K562 (cell line): ENCODE data around the gene ABCC6.

Experiments used
- ARID1B ChIP-seq: fragments of 450-650 bp; IDR thresholded peaks from 2 replicates; pipeline ENCODE4 v1.6.1; 2016; ENCODE audit warnings: antibody characterized with exemption, mild to moderate bottlenecking, inconsistent platforms
- CTCF ChIP-seq, 3 experiments: IDR thresholded peaks in 2 of 3; conservative IDR thresholded peaks in 1 of 3; 2 replicates each; pipeline ENCODE4 v1.5.1; 2011 to 2012; ENCODE audit warnings: low read length in 3 of 3, mild to moderate bottlenecking in 3 of 3, control low read depth in 2 of 3, improper control_type of control experiment in 1 of 3, inconsistent platforms in 1 of 3, low read depth in 1 of 3, mixed read lengths in 1 of 3, moderate library complexity in 1 of 3; ENCODE audit not compliant: insufficient read depth in 2 of 3
- ZBTB43 ChIP-seq: sonication (generic); formaldehyde crosslinking; IDR thresholded peaks from 2 replicates; pipeline ENCODE4 v1.8.0; 2023; ENCODE audit warnings: mild to moderate bottlenecking, missing genetic modification reagents
- ZNF347 ChIP-seq: fragments of 450-650 bp; formaldehyde crosslinking; IDR thresholded peaks from 2 replicates; pipeline ENCODE4 v1.4.0; 2020; ENCODE audit warnings: low read depth, mild to moderate bottlenecking, moderate library complexity

- TF ChIP-seq CTCF (IDR thresholded peaks at IDR 0.05 in 2 of 3, conservative IDR thresholded peaks at IDR 0.05 in 1 of 3; ENCODE audit: insufficient read depth in 2 of 3, low read depth in 1 of 3, low read length in 3 of 3) (no peak), ZBTB43 (CRISPR knock-in tag) (no peak), ZNF347 (CRISPR knock-in tag) (no peak), ARID1B (no peak)
Observed at GRCh38 chr16:16161319-16161718, 62.0 kb downstream of the ABCC6 start.
